GM12864 (cell line): ENCODE data around the gene OR4L1.
"Not testable (repeated sequence)": the region's sequence is repeated elsewhere in the genome, so short reads cannot be mapped to it uniquely, and the experiment has no call there.

Experiments used
- DNase-seq: peaks from one replicate; pipeline ENCODE4 v3.0.0-alpha.2; 2011; ENCODE audit warnings: low read depth
- H3K4me3 ChIP-seq: 2 replicates; pipeline ENCODE4 v1.5.1; 2011; ENCODE audit warnings: mild to moderate bottlenecking, low read depth, low read length, control low read depth
- TF ChIP-seq, protein P1 (sequence below): IDR thresholded peaks from 2 replicates; pipeline ENCODE4 v1.5.1; 2011; ENCODE audit warnings: low read depth, mild to moderate bottlenecking, moderate library complexity, low read length, control low read depth, inconsistent platforms; ENCODE audit errors: missing control alignments

Gene OR4L1

DNA sequence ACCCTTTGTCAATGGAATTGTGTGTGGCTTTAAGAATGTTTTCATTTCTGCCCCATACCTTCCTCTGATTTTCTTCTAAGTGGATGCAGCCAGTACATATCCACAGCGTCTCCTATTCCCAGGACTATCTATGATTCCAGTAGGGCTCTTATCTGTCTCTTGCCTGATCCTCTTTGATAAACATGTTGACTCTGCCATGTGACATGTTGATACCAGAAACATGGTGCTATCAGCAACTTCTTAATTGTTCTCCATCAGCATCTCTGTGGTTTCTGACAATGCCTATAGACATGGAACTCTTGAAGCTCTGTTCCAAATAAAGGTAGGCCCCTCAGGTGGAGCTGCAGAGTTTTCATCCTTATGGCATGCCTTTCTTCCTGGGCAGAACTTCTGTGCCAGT, 11.6 kb upstream of the OR4L1 start:
- DNase-seq, result no peak
- TF ChIP-seq, protein P1, sequence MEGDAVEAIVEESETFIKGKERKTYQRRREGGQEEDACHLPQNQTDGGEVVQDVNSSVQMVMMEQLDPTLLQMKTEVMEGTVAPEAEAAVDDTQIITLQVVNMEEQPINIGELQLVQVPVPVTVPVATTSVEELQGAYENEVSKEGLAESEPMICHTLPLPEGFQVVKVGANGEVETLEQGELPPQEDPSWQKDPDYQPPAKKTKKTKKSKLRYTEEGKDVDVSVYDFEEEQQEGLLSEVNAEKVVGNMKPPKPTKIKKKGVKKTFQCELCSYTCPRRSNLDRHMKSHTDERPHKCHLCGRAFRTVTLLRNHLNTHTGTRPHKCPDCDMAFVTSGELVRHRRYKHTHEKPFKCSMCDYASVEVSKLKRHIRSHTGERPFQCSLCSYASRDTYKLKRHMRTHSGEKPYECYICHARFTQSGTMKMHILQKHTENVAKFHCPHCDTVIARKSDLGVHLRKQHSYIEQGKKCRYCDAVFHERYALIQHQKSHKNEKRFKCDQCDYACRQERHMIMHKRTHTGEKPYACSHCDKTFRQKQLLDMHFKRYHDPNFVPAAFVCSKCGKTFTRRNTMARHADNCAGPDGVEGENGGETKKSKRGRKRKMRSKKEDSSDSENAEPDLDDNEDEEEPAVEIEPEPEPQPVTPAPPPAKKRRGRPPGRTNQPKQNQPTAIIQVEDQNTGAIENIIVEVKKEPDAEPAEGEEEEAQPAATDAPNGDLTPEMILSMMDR, result no peak
- H3K4me3 ChIP-seq, result no peak overlapping the region

DNA sequence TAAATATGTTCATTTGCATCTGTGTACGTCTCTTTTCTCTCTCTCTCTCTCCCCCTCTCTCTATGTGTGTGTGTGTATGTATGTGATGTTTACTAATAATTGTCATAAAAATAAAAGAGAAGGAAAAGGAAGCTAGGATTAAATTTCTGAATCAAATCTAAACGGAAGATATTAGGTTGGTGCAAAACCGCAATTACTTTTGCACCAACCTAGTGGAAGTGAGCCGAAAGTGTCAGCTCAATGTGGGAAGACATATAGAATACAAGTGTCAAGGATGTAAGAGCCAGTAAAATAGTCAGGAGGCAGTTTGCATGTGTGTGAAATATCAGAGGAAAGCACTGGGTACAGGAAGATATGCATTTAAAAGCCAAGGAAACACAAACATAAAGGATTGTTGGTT, 32.2 kb downstream of the OR4L1 start:
- no peak for DNase-seq
- TF ChIP-seq, protein P1, result no peak

DNA sequence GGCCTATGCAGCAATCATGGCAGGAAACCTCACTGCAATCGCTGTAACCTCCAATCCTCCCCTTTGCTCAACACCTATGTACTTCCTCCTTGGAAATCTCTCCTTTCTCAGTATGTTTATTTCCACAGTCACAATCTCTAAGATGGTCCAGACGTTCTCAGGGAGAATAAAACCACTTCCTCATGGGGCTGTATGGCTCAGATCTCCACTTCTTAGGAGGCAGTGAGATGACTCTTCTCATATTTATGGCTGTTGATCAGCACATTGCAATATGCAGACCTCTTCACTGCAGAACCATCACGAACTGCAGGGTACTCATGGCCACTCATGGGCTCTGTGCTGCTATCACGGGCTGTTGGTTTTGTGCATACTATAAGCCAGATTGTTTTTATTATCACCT, 33.6 kb downstream of the OR4L1 start:
- TF ChIP-seq, protein P1, result no peak
- DNase-seq, result no peak
- no peak overlapping the region for H3K4me3 ChIP-seq

More for the DNA sequence above, 32.2 kb downstream of the OR4L1 start:
- H3K4me3 ChIP-seq, result no peak overlapping the region

DNA sequence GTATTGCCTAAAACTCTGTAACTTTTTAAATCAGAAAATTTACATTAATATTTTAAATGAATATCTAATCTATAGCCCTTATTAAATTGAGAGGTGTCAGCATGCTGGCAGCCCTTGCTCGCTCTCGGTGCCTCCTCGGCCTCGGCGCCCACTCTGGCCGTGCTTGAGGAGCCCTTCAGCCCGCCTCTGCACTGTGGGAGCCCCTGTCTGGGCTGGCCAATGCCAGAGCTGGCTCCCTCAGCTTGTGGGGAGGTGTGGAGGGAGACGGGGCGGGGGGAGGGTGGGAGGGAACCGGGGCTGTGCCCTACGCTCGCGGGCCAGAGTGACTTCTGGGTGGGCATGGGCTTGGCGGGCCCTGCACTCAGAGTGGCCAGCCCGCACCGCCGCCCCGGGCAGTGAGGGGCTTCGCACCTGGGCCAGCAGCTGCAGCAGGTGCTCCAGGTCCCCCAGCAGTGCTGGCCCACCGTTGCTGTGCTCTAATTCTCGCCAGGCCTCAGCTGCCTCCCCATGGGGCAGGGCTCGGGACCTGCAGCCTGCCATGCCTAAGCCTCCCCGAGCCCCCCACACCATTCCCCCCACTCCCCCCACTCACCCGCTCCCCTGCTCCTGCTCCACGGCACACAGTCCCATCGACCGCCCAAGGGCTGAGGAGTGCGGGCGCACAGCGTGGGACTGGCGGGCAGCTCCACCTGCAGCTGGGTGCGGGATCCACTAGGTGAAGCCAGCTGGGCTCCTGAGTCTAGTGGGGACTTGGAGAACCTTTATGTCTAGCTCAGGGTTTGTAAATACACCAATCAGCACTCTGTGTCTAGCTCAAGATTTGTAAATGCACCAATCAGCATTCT, 39.3 kb downstream of the OR4L1 start:
- H3K4me3 ChIP-seq, DNase-seq: not testable (repeated sequence)

DNA sequence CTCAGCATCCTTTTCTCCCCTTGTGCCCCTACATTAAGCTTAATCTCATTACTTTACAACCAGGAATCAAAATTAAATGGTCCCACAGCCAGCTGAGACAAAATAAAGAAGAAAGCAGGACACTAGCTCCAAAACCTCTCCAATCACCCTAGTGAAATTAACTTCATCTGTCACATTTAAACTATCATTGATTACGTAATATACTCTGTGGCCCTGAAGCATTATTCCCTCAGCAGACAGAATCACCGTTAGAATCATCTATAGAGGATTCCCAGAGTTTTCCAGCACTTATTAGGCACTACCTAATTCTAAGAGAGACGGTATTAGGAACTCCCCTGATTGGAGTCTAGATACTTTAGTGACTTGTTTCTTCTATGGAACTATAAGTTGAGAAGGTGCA, 50.6 kb downstream of the OR4L1 start, which contains the start of gene OR4K17:
Gene OR4K17 (plus strand): TSS at position 302 of the 400 bp plus-strand sequence. CDS start 6,761 bp downstream, outside the sequence.
- H3K4me3 ChIP-seq, result no peak within 1 kb of the TSS
- TF ChIP-seq, protein P1, result no peak
- no peak for DNase-seq
